SK-N-SH (cell line): Measurements from ENCODE around the gene CCR4. TPM values are rescaled to one million over a fixed set of nuclear protein-coding genes. Genes with fewer than 3 reads are reported as not detected.

Source experiments
- CTCF ChIA-PET: fragments of 300-600, 350-600 bp; formaldehyde crosslinking; extraction: SDS; loops from one replicate; lab custom pipeline; 2021; lab: Yijun Ruan, JAX
- POLR2A ChIA-PET: fragments of 350-600 bp; sonication (Branson Sonifier 250); formaldehyde crosslinking; extraction: SDS; loops from one replicate; lab custom pipeline; 2020; ENCODE audit warnings: antibody characterized with exemption, inconsistent platforms; lab: Yijun Ruan, JAX
- DNase-seq: peaks from one replicate; pipeline ENCODE4 v3.0.0; 2012
- H2AFZ ChIP-seq: fragments of 200-600 bp; sonication (generic); 2 replicates; pipeline ENCODE4 v1.8.1; 2016; ENCODE audit warnings: antibody characterized with exemption, mild to moderate bottlenecking, low read depth
- H3F3A ChIP-seq: fragments of 200-600 bp; sonication (generic); replicated peaks from 2 replicates; pipeline ENCODE3; 2016; ENCODE audit warnings: antibody characterized with exemption, mild to moderate bottlenecking; ENCODE audit not compliant: insufficient read depth
- H3K27ac ChIP-seq, 2 experiments: fragments of 200-500 bp in 1 of 2; fragments of 200-600 bp in 1 of 2; sonication (Bioruptor generic) in 1 of 2; sonication (generic), shearing (Covaris generic) in 1 of 2; 2 replicates each; pipeline versions ENCODE4 v1.5.1 to v1.6.1; 2014 to 2016; ENCODE audit warnings: low read depth in 2 of 2, inconsistent platforms in 1 of 2, low read length in 1 of 2, mild to moderate bottlenecking in 1 of 2, mixed read lengths in 1 of 2
- H3K27me3 ChIP-seq: fragments of 200-600 bp; sonication (generic), shearing (Covaris generic); 2 replicates; pipeline ENCODE4 v1.6.1; 2016; ENCODE audit warnings: mixed run types; ENCODE audit not compliant: insufficient read depth
- H3K36me3 ChIP-seq, 2 experiments: fragments of 200-500 bp in 1 of 2; fragments of 200-600 bp in 1 of 2; sonication (Bioruptor generic) in 1 of 2; sonication (generic) in 1 of 2; replicated peaks in 1 of 2; 2 replicates each; pipeline versions ENCODE3 to v1.5.1; 2014 to 2016; ENCODE audit warnings: low read length in 1 of 2, mild to moderate bottlenecking in 1 of 2; ENCODE audit not compliant: insufficient read depth in 2 of 2, control insufficient read depth in 1 of 2
- H3K4me1 ChIP-seq, 2 experiments: fragments of 200-500 bp in 1 of 2; fragments of 200-600 bp in 1 of 2; sonication (Bioruptor generic) in 1 of 2; sonication (generic), shearing (Covaris generic) in 1 of 2; 2 replicates each; pipeline versions ENCODE4 v1.5.1 to v1.6.1; 2014 to 2016; ENCODE audit warnings: low read depth in 1 of 2, low read length in 1 of 2, mixed run types in 1 of 2; ENCODE audit not compliant: insufficient read depth in 2 of 2, control insufficient read depth in 1 of 2
- H3K4me2 ChIP-seq: fragments of 200-600 bp; sonication (generic), shearing (Covaris generic); 2 replicates; pipeline ENCODE4 v1.6.1; 2017; ENCODE audit warnings: mixed run types
- H3K4me3 ChIP-seq, 2 experiments: fragments of 200-500 bp in 1 of 2; fragments of 200-600 bp in 1 of 2; sonication (Bioruptor generic) in 1 of 2; sonication (generic), shearing (Covaris generic) in 1 of 2; 2 replicates each; pipeline versions ENCODE4 v1.5.1 to v1.8.1; 2014 to 2016; ENCODE audit warnings: low read depth in 2 of 2, inconsistent platforms in 1 of 2, low read length in 1 of 2, mild to moderate bottlenecking in 1 of 2, mixed read lengths in 1 of 2, moderate library complexity in 1 of 2
- H3K79me2 ChIP-seq: fragments of 200-600 bp; sonication (generic); 2 replicates; pipeline ENCODE4 v1.8.1; 2017; ENCODE audit warnings: mild to moderate bottlenecking; ENCODE audit not compliant: insufficient read depth
- H3K9ac ChIP-seq: fragments of 200-600 bp; sonication (generic); 2 replicates; pipeline ENCODE4 v1.6.1; 2017; ENCODE audit warnings: mixed run types
- H3K9me2 ChIP-seq: fragments of 200-600 bp; sonication (generic); 2 replicates; pipeline ENCODE4 v1.6.1; 2017; ENCODE audit warnings: mixed run types
- H3K9me3 ChIP-seq: fragments of 200-600 bp; sonication (generic); 2 replicates; pipeline ENCODE4 v1.6.1; 2017; ENCODE audit warnings: mixed run types, mild to moderate bottlenecking, moderate library complexity
- H4K20me1 ChIP-seq: fragments of 200-600 bp; sonication (generic); 2 replicates; pipeline ENCODE4 v1.6.1; 2017; ENCODE audit warnings: mild to moderate bottlenecking, mixed run types; ENCODE audit not compliant: insufficient read depth
- CHD2 ChIP-seq: fragments of 150-350 bp; IDR thresholded peaks from 2 replicates; pipeline ENCODE4 v1.6.1; 2018; ENCODE audit warnings: low read length; ENCODE audit not compliant: partially characterized antibody
- EP300 ChIP-seq, 2 experiments: IDR thresholded peaks; 2 replicates each; pipeline versions ENCODE4 v1.4.0 to v1.6.1; 2012; ENCODE audit warnings: borderline replicate concordance in 1 of 2, low read depth in 1 of 2, low read length in 1 of 2
- FOXM1 ChIP-seq: IDR thresholded peaks from 2 replicates; pipeline ENCODE4 v1.4.0; 2012; ENCODE audit warnings: low read depth, mild to moderate bottlenecking
- GABPA ChIP-seq: IDR thresholded peaks from 2 replicates; pipeline ENCODE4 v1.4.0; 2012; ENCODE audit warnings: low read depth, mild to moderate bottlenecking
- GATA2 ChIP-seq: sonication (generic); formaldehyde crosslinking; IDR thresholded peaks from 2 replicates; pipeline ENCODE4 v1.5.0; 2020; ENCODE audit warnings: mild to moderate bottlenecking, missing genetic modification reagents
- IRF3 ChIP-seq: fragments of 150-350 bp; IDR thresholded peaks from 2 replicates; pipeline ENCODE4 v1.6.1; 2016; ENCODE audit warnings: mild to moderate bottlenecking, low read depth, low read length
- JUND ChIP-seq: IDR thresholded peaks from 2 replicates; pipeline ENCODE4 v1.4.0; 2012
- MAX ChIP-seq: IDR thresholded peaks from 2 replicates; pipeline ENCODE4 v1.4.0; 2012; ENCODE audit warnings: low read depth
- PBX3 ChIP-seq: IDR thresholded peaks from 2 replicates; pipeline ENCODE4; 2012
- POLR2AphosphoS5 ChIP-seq: IDR thresholded peaks from 2 replicates; pipeline ENCODE4 v1.6.1; 2012; ENCODE audit warnings: low read depth, low read length
- RAD21 ChIP-seq: IDR thresholded peaks from 2 replicates; pipeline ENCODE4 v1.6.1; 2012; ENCODE audit warnings: mild to moderate bottlenecking, low read length
- RCOR1 ChIP-seq: fragments of 150-350 bp; IDR thresholded peaks from 2 replicates; pipeline ENCODE4 v1.6.1; 2017; ENCODE audit warnings: antibody characterized with exemption, low read length
- REST ChIP-seq: IDR thresholded peaks from 2 replicates; pipeline ENCODE4 v1.6.1; 2012; ENCODE audit warnings: mild to moderate bottlenecking, low read depth, low read length, moderate library complexity
- RFX5 ChIP-seq: IDR thresholded peaks from 2 replicates; pipeline ENCODE4 v1.6.1; 2012; ENCODE audit warnings: mild to moderate bottlenecking, improper control_type of control experiment, low read length
- SMC3 ChIP-seq: IDR thresholded peaks from 2 replicates; pipeline ENCODE4 v1.6.1; 2012; ENCODE audit warnings: low read depth, low read length, improper control_type of control experiment
- TAF1 ChIP-seq: IDR thresholded peaks from 2 replicates; pipeline ENCODE4 v1.6.1; 2012; ENCODE audit warnings: low read depth, mild to moderate bottlenecking, low read length, moderate library complexity, borderline replicate concordance
- TCF12 ChIP-seq: IDR thresholded peaks from 2 replicates; pipeline ENCODE4 v1.4.0; 2012
- USF2 ChIP-seq: fragments of 150-350 bp; IDR thresholded peaks from 2 replicates; pipeline ENCODE4 v1.6.1; 2017; ENCODE audit warnings: antibody characterized with exemption, low read length, low read depth, borderline replicate concordance
- WGBS: methylation state at CpG from one replicate; pipeline ENCODE4 v1.1.6; 2017; ENCODE audit warnings: low lambda C conversion rate; 5-methylcytosine and 5-hydroxymethylcytosine counted together
- polyA plus RNA-seq, 3 experiments: library from polyadenylated mRNA; depleted of rRNA; stranded (reverse); fragments of >200 nt; gene quantifications; 2 replicates each; pipeline ENCODE4 v1.2.3, GENCODE V29; 2012

CCR4 gene
- polyA plus RNA-seq, 1 of the 3 experiments (the other 2 are of a cell fraction), result not detected

GRCh38 chr3:32919920-32920319 lies 31.5 kb upstream of the CCR4 start (continued):
- TF ChIP-seq REST (no peak), JUND (no peak), POLR2AphosphoS5 (no peak)

- ChIA-PET CTCF (no interaction called here), POLR2A (no interaction called here)
- no peaks in the 10 kb centered on the region for H3K9me3 ChIP-seq
- no peaks in the 10 kb centered on the region for H3K27me3 ChIP-seq
- no peak overlapping the region for H3K4me3 ChIP-seq
- no peak for TF ChIP-seq RFX5
- no peak for TF ChIP-seq JUND
- TF ChIP-seq RCOR1, result no peak
- no peak for TF ChIP-seq RAD21
- no peak for TF ChIP-seq SMC3
- no peak for TF ChIP-seq GABPA
- TF ChIP-seq MAX, result no peak
- TF ChIP-seq GATA2 (CRISPR knock-in tag), result no peak
- no peak for TF ChIP-seq CHD2
- TF ChIP-seq FOXM1, result no peak
- TF ChIP-seq EP300 (IDR thresholded peaks at IDR 0.05; ENCODE audit: borderline replicate concordance in 1 of 2, low read depth in 1 of 2, low read length in 1 of 2), result no peak
- no peak for TF ChIP-seq TAF1
- no peak for TF ChIP-seq IRF3
- TF ChIP-seq USF2, result no peak
- no peak for TF ChIP-seq PBX3
- TF ChIP-seq TCF12, result no peak
- no peaks in the 10 kb centered on the region for H3F3A ChIP-seq
- WGBS, result 0% methylated on average over 1 of the region's 7 CpGs
- no peak overlapping the region for H3K4me2 ChIP-seq
- no peak overlapping the region for H3K27ac ChIP-seq
- no peaks in the 10 kb centered on the region for H3K9me2 ChIP-seq
- H3K4me1 ChIP-seq, result no peaks in the 10 kb centered on the region
- H3K36me3 ChIP-seq, result no peaks in the 10 kb centered on the region
- H2AFZ ChIP-seq, result no peak overlapping the region
- H3K79me2 ChIP-seq, result no peaks in the 10 kb centered on the region
- no peaks in the 10 kb centered on the region for H4K20me1 ChIP-seq
- no peak for DNase-seq
- no peak overlapping the region for H3K9ac ChIP-seq
These were observed 29.4 kb upstream of the CCR4 start for GRCh38 chr3:32922078-32922477.
